Activated naive CD4-positive, alpha-beta T cell treated with anti-CD3 and anti-CD28 coated beads, Interleukin-2, amount 10 ng/mL, durations not matched to agents 7 days and 5 days (primary cell): ENCODE results near the gene IRGC.
"Not testable (repeated sequence)": the region's sequence is repeated elsewhere in the genome, so short reads cannot be mapped to it uniquely, and the experiment has no call there.

Source experiments
- CTCF ChIA-PET: fragments of 350-600 bp; sonication (Branson Sonifier 250); formaldehyde crosslinking; loops from one replicate; lab custom pipeline; 2021; ENCODE audit warnings: antibody characterized with exemption; lab: Charles Lee
- DNase-seq: peaks from one replicate; pipeline ENCODE4 v3.0.0-alpha.2; 2020
- H3K27ac Mint-ChIP-seq: one replicate; pipeline ENCODE4 v1.8.0; 2021; ENCODE audit warnings: mild to moderate bottlenecking, moderate library complexity, mixed read lengths
- H3K27me3 Mint-ChIP-seq: one replicate; pipeline ENCODE4 v1.8.0; 2021; ENCODE audit warnings: mild to moderate bottlenecking, mixed read lengths
- H3K36me3 Mint-ChIP-seq: one replicate; pipeline ENCODE4 v1.8.0; 2021; ENCODE audit warnings: mixed read lengths
- H3K4me1 Mint-ChIP-seq: one replicate; pipeline ENCODE4 v1.8.0; 2021; ENCODE audit warnings: mixed read lengths
- H3K4me3 Mint-ChIP-seq: one replicate; pipeline ENCODE4 v1.8.0; 2021; ENCODE audit warnings: mild to moderate bottlenecking, moderate library complexity, mixed read lengths
- H3K9me3 Mint-ChIP-seq: one replicate; pipeline ENCODE4 v1.8.0; 2021; ENCODE audit warnings: mixed read lengths

Gene IRGC

DNA sequence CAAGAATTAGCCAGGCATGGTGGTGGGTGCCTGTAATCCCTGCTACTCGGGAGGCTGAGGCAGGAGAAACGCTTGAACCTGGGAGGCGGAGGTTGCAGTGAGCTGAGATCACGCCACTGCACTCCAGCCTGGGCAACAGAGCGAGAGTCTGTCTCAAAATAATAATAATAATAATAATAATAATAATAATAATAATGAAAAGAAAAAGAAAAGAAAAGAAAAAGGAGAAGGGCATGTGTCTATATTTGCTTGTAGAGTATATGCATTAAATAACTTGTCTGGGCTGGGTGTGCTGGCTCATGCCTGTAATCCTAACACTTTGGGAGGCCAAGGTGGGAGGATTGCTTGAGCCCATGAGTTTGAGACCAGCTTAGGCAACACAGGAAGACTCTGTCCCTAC lies 33.6 kb upstream of the IRGC start:
- H3K4me1 Mint-ChIP-seq, H3K36me3 Mint-ChIP-seq, H3K9me3 Mint-ChIP-seq, H3K27ac Mint-ChIP-seq, CTCF ChIA-PET, DNase-seq, H3K4me3 Mint-ChIP-seq: not testable (repeated sequence)
- peaks cover 12% of the 10 kb centered on the region for H3K27me3 Mint-ChIP-seq

DNA sequence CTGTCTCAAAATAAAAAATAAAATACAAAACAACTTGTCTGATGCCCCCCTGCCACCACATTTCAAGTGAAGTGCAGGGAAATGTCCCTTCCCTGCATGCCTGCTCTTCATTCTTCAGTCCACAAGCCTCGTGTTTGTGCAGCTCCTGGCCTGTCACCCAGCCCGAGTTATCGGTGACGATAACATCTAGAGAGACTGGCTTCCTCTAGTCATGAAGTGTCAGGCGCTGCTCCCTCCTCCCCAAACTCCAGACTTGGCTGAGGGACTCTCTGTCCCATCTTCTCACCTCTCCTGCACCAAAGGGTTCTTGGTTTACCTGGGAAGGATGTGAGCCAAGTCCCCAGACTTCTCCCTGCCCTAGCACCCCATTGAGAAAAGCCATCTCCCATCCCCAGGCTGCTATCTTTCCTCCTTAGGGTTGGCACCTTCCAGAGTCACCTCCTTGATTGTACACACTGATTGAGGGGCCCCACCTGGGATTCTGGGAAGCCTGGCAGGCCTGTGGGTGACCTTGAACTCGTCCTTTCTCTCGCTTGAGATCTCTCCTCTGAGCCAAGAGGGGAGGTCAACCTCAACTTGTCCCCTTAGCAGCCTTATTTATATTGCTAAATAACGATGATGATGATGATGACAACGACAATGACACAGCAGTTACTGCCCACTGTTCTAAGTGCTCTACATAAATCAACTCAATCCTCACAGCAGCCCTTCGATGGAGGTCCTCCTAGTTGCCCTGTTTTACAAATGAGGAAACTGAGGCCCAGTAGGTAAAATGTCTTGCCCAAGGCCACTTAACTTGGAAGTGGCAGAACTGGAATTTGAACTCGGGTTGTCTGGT lies 32.8 kb upstream of the IRGC start:
- H3K36me3 Mint-ChIP-seq = no peaks in the 10 kb centered on the region
- H3K27me3 Mint-ChIP-seq = peaks cover 15% of the 10 kb centered on the region
- DNase-seq = no peak
- H3K9me3 Mint-ChIP-seq = no peaks in the 10 kb centered on the region
- H3K27ac Mint-ChIP-seq = no peak overlapping the region
- CTCF ChIA-PET = no interaction called here
- H3K4me3 Mint-ChIP-seq = no peak overlapping the region
- no peaks in the 10 kb centered on the region for H3K4me1 Mint-ChIP-seq

DNA sequence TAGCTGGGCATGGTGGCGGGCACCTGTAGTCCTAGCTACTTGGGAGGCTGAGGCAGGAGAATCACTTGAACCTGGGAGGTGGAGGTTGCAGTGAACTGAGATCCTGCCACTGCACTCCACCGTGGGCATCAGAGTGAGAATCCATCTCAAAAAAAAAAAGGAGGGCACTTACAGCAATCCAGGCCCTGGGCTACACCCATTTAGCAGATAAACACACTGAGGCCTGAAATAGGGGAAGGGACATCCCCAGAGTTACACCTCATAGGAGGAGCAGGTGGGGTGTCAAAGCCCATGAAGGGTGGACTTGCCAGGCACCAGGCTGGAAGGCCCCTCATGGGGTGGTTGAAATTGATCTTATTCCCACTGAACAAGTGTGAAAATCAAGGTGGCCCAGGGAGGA lies 32.0 kb upstream of the IRGC start:
- H3K27ac Mint-ChIP-seq = no peak overlapping the region
- H3K27me3 Mint-ChIP-seq = peaks cover 15% of the 10 kb centered on the region
- DNase-seq = no peak
- H3K36me3 Mint-ChIP-seq = no peaks in the 10 kb centered on the region
- CTCF ChIA-PET = no interaction called here
- no peak overlapping the region for H3K4me3 Mint-ChIP-seq
- no peaks in the 10 kb centered on the region for H3K9me3 Mint-ChIP-seq
- no peaks in the 10 kb centered on the region for H3K4me1 Mint-ChIP-seq

DNA sequence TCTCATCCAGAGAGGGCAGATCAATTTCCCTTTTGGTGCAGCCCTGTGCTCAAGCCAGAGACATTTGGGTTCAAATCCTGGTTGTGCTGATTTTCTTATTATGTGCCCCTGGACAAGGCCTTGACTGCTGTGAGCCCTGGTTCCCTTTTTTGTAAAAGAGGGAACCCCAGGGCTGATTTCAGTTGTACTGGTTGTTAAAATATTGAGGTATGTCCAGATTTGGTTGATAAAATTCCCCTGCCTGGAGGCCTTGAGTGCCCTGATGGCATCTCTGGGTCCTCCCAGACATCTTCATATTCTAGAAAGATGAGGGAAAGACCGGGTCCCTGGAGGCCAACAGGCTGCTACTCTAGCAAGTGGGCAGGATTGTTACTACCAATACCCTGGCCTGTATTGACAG lies 31.6 kb upstream of the IRGC start:
- Mint-ChIP-seq H3K4me3 (no peak overlapping the region), H3K27ac (no peak overlapping the region), H3K36me3 (no peaks in the 10 kb centered on the region), H3K9me3 (no peaks in the 10 kb centered on the region), H3K4me1 (no peaks in the 10 kb centered on the region), H3K27me3 (peaks cover 15% of the 10 kb centered on the region)
- CTCF ChIA-PET = interaction anchor here (0.8 kb wide), 1 partner anchor 16 kb away, joined by 4 read pairs; no protein-coding TSS in a partner anchor
- no peak for DNase-seq

DNA sequence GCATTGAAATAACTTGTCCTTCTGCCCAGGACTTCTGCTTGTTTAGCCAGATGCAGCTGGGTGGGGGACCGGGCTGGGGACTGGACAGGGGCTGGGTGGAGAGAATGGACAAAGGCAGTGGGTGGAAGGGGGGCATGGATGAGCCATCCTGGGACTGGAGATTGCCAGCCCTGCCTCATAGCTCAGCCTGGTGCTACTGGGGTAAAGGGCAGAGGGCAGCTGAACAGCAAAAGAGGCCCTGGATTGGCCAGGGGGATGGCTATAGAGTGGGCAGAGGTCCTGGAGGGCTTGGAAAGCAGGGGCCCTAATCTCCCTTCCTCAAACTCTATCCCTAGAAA lies 28.2 kb upstream of the IRGC start:
- CTCF ChIA-PET = no interaction called here
- Mint-ChIP-seq H3K9me3 (peaks cover 19% of the 10 kb centered on the region), H3K4me1 (no peaks in the 10 kb centered on the region), H3K4me3 (no peak overlapping the region), H3K36me3 (peaks cover 2% of the 10 kb centered on the region), H3K27me3 (peaks cover 21% of the 10 kb centered on the region), H3K27ac (no peak overlapping the region)
- no peak for DNase-seq

DNA sequence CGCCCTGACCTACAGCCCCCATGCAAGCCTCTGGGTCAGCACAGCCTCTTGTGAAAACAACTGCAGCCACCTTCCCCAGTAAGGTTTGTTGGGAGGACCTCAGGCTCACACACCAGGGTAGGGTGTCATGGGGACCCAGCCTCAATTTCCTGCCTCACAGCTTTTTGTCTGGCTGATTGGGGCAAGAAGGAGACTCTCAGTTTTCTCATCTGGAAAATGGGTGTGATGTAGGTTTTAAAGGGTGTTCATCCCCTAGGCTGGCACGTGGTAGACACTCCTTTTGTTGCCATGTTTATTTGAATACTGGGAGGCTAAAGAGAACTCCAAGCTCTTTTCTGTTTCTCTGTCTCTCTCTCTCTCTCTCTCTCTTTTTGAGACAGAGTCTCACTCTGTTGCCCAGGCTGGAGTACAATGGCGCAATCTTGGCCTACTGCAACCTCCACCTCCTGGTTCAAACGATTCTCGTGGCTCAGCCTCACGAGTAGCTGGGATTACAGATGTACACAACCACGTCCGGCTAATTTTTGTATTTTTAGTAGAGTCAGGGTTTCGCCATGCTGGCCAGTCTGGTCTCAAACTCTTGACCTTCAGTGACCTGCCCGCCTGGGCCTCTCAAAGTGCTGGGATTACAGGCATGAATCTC lies 27.7 kb upstream of the IRGC start:
- DNase-seq = no peak
- Mint-ChIP-seq H3K4me3 (no peak overlapping the region), H3K4me1 (no peaks in the 10 kb centered on the region), H3K9me3 (peaks cover 20% of the 10 kb centered on the region), H3K27ac (no peak overlapping the region), H3K36me3 (peaks cover 2% of the 10 kb centered on the region), H3K27me3 (peaks cover 21% of the 10 kb centered on the region)
- CTCF ChIA-PET = no interaction called here

DNA sequence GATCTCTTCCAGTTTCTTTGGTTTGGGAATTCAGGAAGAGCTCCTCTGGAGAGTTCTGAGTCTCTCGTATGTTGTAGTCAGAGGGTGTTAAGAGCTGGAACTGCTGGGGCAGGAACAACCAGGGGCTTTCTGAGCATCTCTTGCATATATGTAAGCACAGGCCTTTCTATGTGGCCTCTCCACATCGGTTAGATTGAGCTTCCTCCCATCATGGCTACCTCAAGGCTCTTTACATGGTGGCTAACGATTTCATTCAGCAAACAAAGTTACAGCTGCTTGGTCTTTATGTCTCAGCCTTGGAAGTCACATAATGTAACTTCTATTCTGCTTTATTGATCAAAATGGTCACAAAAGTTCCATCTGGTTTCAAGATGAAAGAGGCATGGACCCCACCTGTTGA lies 25.4 kb upstream of the IRGC start:
- H3K36me3 Mint-ChIP-seq = peaks cover 2% of the 10 kb centered on the region
- no peak overlapping the region for H3K4me3 Mint-ChIP-seq
- no peak overlapping the region for H3K27ac Mint-ChIP-seq
- CTCF ChIA-PET = no interaction called here
- H3K27me3 Mint-ChIP-seq = peaks cover 30% of the 10 kb centered on the region
- DNase-seq = no peak
- no peaks in the 10 kb centered on the region for H3K4me1 Mint-ChIP-seq
- H3K9me3 Mint-ChIP-seq = peaks cover 22% of the 10 kb centered on the region

DNA sequence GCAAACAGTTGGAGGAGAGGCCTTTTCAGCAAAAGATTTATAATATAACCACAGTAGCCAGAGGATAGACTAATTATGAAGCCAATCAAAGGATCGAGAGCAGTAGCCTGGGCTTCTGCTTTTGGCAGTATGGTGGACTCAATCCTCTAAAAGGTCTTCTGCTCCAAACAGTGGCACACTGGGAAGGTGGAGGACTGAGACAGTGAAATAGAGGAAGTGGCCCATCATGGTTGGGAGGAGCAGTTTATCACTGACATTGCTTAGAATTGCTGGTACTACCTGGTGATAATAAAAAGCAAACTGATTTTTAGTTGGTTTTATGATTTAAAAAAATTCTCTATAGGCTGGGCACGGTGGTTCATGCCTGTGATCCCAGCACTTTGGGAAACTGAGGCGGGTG lies 25.0 kb upstream of the IRGC start:
- Mint-ChIP-seq H3K27me3 (peaks cover 31% of the 10 kb centered on the region), H3K9me3 (peaks cover 22% of the 10 kb centered on the region), H3K27ac (no peak overlapping the region), H3K36me3 (peaks cover 2% of the 10 kb centered on the region), H3K4me1 (no peaks in the 10 kb centered on the region), H3K4me3 (no peak overlapping the region)
- DNase-seq = no peak
- CTCF ChIA-PET = no interaction called here

DNA sequence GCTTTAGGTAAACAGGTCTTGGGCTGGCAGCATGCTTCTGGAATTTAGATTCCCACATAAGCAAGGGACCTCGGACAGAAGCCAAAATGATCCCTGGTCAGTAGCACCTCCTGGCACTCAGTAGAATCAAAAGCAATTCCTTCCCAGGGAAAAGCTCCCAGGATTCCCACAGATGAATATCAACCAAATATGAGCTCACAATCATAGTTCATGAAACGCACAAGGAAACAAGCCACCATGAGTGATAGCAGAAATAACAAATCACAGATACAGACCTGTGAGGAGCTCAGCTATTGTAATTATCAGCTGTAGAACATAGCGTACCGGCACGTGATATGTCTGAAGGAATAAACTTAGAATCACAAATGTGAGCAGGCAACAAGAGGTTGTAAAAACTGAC lies 24.1 kb upstream of the IRGC start:
- Mint-ChIP-seq H3K27ac (no peak overlapping the region), H3K36me3 (peaks cover 2% of the 10 kb centered on the region), H3K27me3 (peaks cover 34% of the 10 kb centered on the region), H3K9me3 (peaks cover 22% of the 10 kb centered on the region), H3K4me3 (no peak overlapping the region), H3K4me1 (no peaks in the 10 kb centered on the region)
- CTCF ChIA-PET = no interaction called here
- DNase-seq = no peak

DNA sequence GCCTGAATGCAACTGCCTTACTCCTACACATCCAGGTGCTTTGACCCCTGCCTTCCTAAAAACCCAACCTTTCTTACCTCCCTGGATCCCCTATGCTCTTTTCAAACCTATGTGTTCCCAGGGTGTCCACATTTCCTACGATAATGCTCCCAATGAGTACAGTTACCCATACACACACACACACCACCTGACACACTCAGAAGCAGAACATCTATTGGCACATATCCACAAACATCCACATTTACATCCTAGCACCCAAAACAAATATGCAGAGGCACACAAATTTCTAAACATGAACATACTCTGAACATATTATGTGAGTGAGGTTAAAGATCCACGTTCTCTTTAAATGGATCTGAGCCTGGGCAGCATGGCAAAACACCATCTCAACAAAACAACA lies 23.5 kb upstream of the IRGC start:
- Mint-ChIP-seq H3K27ac (no peak overlapping the region), H3K36me3 (peaks cover 2% of the 10 kb centered on the region), H3K9me3 (peaks cover 22% of the 10 kb centered on the region), H3K27me3 (peaks cover 34% of the 10 kb centered on the region), H3K4me3 (no peak overlapping the region), H3K4me1 (no peaks in the 10 kb centered on the region)
- CTCF ChIA-PET = no interaction called here
- DNase-seq = no peak

DNA sequence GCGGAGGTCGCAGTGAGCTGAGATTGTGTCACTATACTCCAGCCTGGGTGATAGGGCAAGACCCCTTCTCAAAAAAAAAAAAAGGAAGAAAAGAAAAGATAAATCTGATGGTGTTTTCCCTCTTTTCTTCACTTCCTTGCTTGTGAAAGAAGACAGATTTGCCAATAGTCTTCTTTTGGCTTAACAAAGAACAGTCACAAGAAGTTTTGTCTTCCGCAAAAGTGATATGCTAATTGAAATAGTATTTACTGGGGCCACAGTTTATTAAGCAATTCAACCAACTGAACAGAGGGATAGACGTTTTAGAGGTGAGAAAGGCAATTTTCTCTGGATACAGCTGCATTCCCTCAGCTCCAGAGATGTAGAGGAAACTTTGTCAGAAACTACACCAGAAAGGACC lies 23.0 kb upstream of the IRGC start:
- peaks cover 22% of the 10 kb centered on the region for H3K9me3 Mint-ChIP-seq
- no peak for DNase-seq
- H3K36me3 Mint-ChIP-seq = peaks cover 2% of the 10 kb centered on the region
- no peak overlapping the region for H3K27ac Mint-ChIP-seq
- peaks cover 37% of the 10 kb centered on the region for H3K27me3 Mint-ChIP-seq
- no peaks in the 10 kb centered on the region for H3K4me1 Mint-ChIP-seq
- CTCF ChIA-PET = no interaction called here
- no peak overlapping the region for H3K4me3 Mint-ChIP-seq

DNA sequence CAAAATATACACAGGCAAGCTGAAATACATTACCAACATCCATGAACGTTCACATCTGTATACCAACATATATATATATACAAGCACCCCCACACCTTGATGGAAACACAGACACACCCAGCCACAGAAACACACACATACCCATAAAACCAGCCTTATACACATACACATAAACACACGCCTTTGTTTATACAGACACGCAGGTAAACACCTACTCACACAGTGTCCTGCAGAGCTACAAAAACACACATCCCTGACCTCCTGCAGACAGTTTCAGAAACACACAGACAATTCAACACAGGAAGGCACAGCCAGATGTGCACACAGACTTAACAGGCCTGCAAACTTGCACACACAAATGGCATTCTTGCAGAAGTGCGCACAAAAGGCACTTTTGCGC lies 21.3 kb upstream of the IRGC start:
- peaks cover 2% of the 10 kb centered on the region for H3K36me3 Mint-ChIP-seq
- peaks cover 51% of the 10 kb centered on the region for H3K27me3 Mint-ChIP-seq
- no peak overlapping the region for H3K27ac Mint-ChIP-seq
- H3K4me1 Mint-ChIP-seq = peaks cover 7% of the 10 kb centered on the region
- no peak for DNase-seq
- H3K4me3 Mint-ChIP-seq = no peak overlapping the region
- peaks cover 22% of the 10 kb centered on the region for H3K9me3 Mint-ChIP-seq
- CTCF ChIA-PET = interaction anchor here (0.8 to 1.1 kb wide), 2 partner anchors 16 to 115 kb away, joined by 3 read pairs; no protein-coding TSS in a partner anchor

DNA sequence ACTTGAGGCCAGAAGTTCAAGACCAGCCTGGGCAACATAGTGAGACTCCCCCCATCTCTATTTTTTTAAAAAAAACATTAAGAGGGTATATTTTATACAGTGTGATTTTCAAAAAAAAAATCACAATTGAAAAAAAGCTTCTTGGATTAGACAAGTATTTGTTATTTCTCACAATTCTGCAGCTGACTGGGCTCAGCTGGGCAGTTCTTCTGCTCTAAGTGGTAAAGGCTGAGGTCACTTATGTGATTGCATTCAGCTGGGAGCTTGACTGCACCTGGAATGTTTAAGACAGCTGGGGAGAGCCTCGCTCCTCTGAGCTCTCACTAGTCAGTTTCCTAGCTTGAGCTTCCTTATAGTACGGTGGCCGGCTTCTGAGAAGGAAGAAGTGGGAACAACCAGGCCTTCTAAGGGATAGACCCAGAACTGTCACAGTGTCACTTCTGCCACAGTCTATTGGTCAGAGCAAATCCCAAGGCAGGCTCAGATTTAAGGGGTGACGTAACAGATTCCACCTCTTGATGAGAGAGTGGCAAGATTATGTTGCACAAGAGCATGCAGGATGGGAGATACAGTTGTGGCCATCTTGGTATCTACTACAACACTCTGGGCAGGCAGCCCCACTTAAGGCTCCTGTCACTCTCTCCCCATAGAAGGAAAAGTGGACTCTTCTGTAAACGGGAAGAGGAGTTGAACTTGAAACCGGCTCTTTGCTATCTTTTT lies 19.7 kb upstream of the IRGC start:
- H3K4me1 Mint-ChIP-seq = peaks cover 22% of the 10 kb centered on the region
- CTCF ChIA-PET = no interaction called here
- H3K36me3 Mint-ChIP-seq = peaks cover 2% of the 10 kb centered on the region
- DNase-seq = no peak
- H3K4me3 Mint-ChIP-seq = no peak overlapping the region
- H3K27me3 Mint-ChIP-seq = peaks cover 60% of the 10 kb centered on the region
- H3K27ac Mint-ChIP-seq = no peak overlapping the region
- peaks cover 16% of the 10 kb centered on the region for H3K9me3 Mint-ChIP-seq

DNA sequence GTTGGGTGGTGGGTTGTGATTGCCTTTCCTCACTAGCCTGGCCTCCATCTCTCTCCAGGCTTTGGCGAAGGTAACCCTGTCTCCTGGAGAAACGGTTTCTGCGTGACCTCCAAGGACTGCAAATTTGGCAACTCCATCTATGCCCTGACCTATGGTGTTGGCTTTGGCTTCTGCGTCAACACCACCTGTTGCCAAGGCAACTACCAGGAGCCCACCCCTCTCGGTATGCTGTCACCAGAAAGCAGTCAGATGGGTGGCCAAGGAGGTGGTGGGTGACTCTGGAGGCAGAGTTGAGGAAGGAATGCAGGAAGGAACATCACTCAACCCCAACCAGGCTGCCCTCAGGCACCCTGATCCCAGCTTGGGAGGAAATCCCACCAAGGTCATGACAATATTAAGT lies 18.6 kb upstream of the IRGC start:
- DNase-seq = no peak
- H3K4me3 Mint-ChIP-seq = no peak overlapping the region
- no peak overlapping the region for H3K27ac Mint-ChIP-seq
- H3K27me3 Mint-ChIP-seq = peaks cover 58% of the 10 kb centered on the region
- CTCF ChIA-PET = no interaction called here
- H3K4me1 Mint-ChIP-seq = peaks cover 29% of the 10 kb centered on the region
- H3K9me3 Mint-ChIP-seq = peaks cover 7% of the 10 kb centered on the region
- peaks cover 3% of the 10 kb centered on the region for H3K36me3 Mint-ChIP-seq
